OCI-LY7 (cell line): ENCODE results near the gene SND1. TPM values are rescaled to one million over a fixed set of nuclear protein-coding genes. Genes with fewer than 3 reads are reported as not detected.
A peak's percentile ranks its signal among the peaks of the same experiment; 100 is the strongest.

Experiments used
- BruUV-seq: library from RNA; stranded (reverse); fragments of 400-500 nt; replicated peaks from 2 replicates; lab custom pipeline; 2021; lab: Mats Ljungman, UMichigan
- CTCF ChIA-PET: fragments of 300-600 bp; sonication (Branson Sonifier 250); formaldehyde crosslinking; loops from one replicate; lab custom pipeline; 2022; ENCODE audit warnings: antibody characterized with exemption; ENCODE audit not compliant: unreplicated experiment; lab: Charles Lee
- POLR2A ChIA-PET: fragments of 300-600 bp; sonication (Branson Sonifier 250); formaldehyde crosslinking; loops from one replicate; lab custom pipeline; 2022; ENCODE audit warnings: antibody characterized with exemption; lab: Charles Lee
- DNase-seq: peaks from one replicate; pipeline ENCODE4 v3.0.0-alpha.2; 2015; ENCODE audit warnings: low spot score
- H2AFZ ChIP-seq: fragments of 200-600 bp; sonication (generic), shearing (Covaris generic); 2 replicates; pipeline ENCODE4 v1.6.1; 2014; ENCODE audit warnings: mild to moderate bottlenecking, antibody characterized with exemption, low read length, moderate library complexity
- H3K27ac ChIP-seq: fragments of 200-600 bp; sonication (generic); 2 replicates; pipeline ENCODE4 v1.5.1; 2014; ENCODE audit warnings: mixed run types, low read depth, mild to moderate bottlenecking, moderate library complexity, low read length, inconsistent platforms; ENCODE audit not compliant: poor library complexity, severe bottlenecking
- H3K36me3 ChIP-seq: fragments of 200-600 bp; sonication (generic); 2 replicates; pipeline ENCODE4 v1.6.1; 2014; ENCODE audit warnings: mild to moderate bottlenecking, antibody characterized with exemption, low read length, moderate library complexity, mixed read lengths; ENCODE audit not compliant: insufficient read depth
- H3K4me1 ChIP-seq: fragments of 200-600 bp; sonication (generic); 2 replicates; pipeline ENCODE4 v1.5.1; 2014; ENCODE audit warnings: mild to moderate bottlenecking, low read length; ENCODE audit not compliant: insufficient read depth, poor library complexity, severe bottlenecking
- H3K4me2 ChIP-seq: fragments of 200-600 bp; sonication (generic); 2 replicates; pipeline ENCODE4 v1.6.1; 2014; ENCODE audit warnings: mild to moderate bottlenecking, low read length
- H3K4me3 ChIP-seq: fragments of 200-600 bp; sonication (generic); 2 replicates; pipeline ENCODE4 v1.5.1; 2014; ENCODE audit warnings: mild to moderate bottlenecking, low read depth, low read length; ENCODE audit not compliant: poor library complexity, severe bottlenecking
- H3K79me2 ChIP-seq: fragments of 200-600 bp; sonication (generic); 2 replicates; pipeline ENCODE4 v1.6.1; 2016; ENCODE audit warnings: low read depth, mild to moderate bottlenecking, low read length, moderate library complexity, mixed read lengths; ENCODE audit not compliant: insufficient read depth
- H3K9me2 ChIP-seq: fragments of 200-600 bp; sonication (generic); 2 replicates; pipeline ENCODE4 v1.6.1; 2016; ENCODE audit warnings: mild to moderate bottlenecking, low read length, mixed read lengths; ENCODE audit not compliant: insufficient read depth
- H3K9me3 ChIP-seq: fragments of 200-600 bp; sonication (generic); 2 replicates; pipeline ENCODE4 v1.6.1; 2014; ENCODE audit warnings: mild to moderate bottlenecking, mixed run types, low read length, mixed read lengths
- H4K20me1 ChIP-seq: fragments of 200-600 bp; sonication (generic); 2 replicates; pipeline ENCODE4 v1.6.1; 2014; ENCODE audit warnings: mild to moderate bottlenecking, antibody characterized with exemption, low read length, moderate library complexity, mixed read lengths; ENCODE audit not compliant: insufficient read depth
- EZH2phosphoT487 ChIP-seq: fragments of 200-600 bp; sonication (generic); IDR thresholded peaks from 2 replicates; pipeline ENCODE4 v1.6.1; 2018; ENCODE audit warnings: low read depth, borderline replicate concordance, mild to moderate bottlenecking, mixed run types, antibody characterized with exemption, low read length, moderate library complexity, mixed read lengths
- intact Hi-C: fragments of 100-400 bp; cut with micrococcal nuclease; formaldehyde crosslinking; loops from one replicate; pipeline ENCODE4 v1.10.0; 2022; ENCODE audit not compliant: unreplicated experiment
- total RNA-seq, 2 experiments: library from RNA; depleted of rRNA in 1 of 2; stranded (reverse); fragments of >200 nt in 1 of 2; shearing (Covaris generic) in 1 of 2; gene quantifications; 2 replicates each; pipeline ENCODE4 v1.2.3, GENCODE V29; 2014 to 2022
- TF ChIP-seq, protein P1 (sequence below): fragments of 200-600 bp; sonication (generic); conservative IDR thresholded peaks from 2 replicates; pipeline ENCODE4 v1.5.1; 2014; ENCODE audit warnings: mild to moderate bottlenecking, antibody characterized with exemption, low read length, moderate library complexity, mixed read lengths

Gene SND1
- total RNA-seq, 2 experiments from 2014 or later: 111 to 221 TPM

- H3K9me3 ChIP-seq: no peaks in the 10 kb centered on the region
- BruUV-seq: TSS peak; percentile 14
- intact Hi-C loops: no loop called here
- H3K9me2 ChIP-seq: no peaks in the 10 kb centered on the region
- no peaks in the 10 kb centered on the region for H3K79me2 ChIP-seq
- no peak overlapping the region for H3K4me3 ChIP-seq
- peaks cover 14% of the 10 kb centered on the region for H3K4me1 ChIP-seq
- H4K20me1 ChIP-seq: no peaks in the 10 kb centered on the region
- TF ChIP-seq, protein P1, sequence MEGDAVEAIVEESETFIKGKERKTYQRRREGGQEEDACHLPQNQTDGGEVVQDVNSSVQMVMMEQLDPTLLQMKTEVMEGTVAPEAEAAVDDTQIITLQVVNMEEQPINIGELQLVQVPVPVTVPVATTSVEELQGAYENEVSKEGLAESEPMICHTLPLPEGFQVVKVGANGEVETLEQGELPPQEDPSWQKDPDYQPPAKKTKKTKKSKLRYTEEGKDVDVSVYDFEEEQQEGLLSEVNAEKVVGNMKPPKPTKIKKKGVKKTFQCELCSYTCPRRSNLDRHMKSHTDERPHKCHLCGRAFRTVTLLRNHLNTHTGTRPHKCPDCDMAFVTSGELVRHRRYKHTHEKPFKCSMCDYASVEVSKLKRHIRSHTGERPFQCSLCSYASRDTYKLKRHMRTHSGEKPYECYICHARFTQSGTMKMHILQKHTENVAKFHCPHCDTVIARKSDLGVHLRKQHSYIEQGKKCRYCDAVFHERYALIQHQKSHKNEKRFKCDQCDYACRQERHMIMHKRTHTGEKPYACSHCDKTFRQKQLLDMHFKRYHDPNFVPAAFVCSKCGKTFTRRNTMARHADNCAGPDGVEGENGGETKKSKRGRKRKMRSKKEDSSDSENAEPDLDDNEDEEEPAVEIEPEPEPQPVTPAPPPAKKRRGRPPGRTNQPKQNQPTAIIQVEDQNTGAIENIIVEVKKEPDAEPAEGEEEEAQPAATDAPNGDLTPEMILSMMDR: no peak
- H3K4me2 ChIP-seq: no peak overlapping the region
- no peak for DNase-seq
- CTCF ChIA-PET: no interaction called here
- POLR2A ChIA-PET: interaction anchor here (0.9 to 1.2 kb wide), 2 partner anchors 8 to 86 kb away, joined by 3 to 6 read pairs; no protein-coding TSS in a partner anchor
- H2AFZ ChIP-seq: no peak overlapping the region
- H3K27ac ChIP-seq: no peak overlapping the region
- peaks cover 86% of the 10 kb centered on the region for H3K36me3 ChIP-seq
Observed at GRCh38 chr7:127847641-127848040, 195.6 kb downstream of the SND1 start.

DNA sequence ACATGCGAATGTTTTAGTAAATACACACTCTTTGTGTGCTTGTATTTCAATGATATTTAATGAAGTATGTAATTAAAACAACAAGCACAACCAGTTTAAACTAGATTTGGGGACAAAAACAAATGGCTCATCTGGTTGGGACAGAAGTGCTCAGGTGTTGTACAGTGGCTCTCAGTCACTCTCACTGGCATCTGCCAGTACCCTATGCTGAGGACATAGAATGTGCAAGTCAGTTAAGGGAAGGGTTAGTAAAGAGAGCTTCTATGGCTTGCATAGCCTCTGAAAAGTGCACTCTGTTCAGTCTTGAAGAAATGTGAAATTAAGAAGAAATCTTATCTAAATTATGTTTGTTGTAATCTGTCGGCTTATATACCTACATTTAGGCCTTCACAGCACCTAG lies 196.2 kb downstream of the SND1 start:
- TF ChIP-seq, protein P1: no peak
- TF ChIP-seq EZH2phosphoT487: no peak
- no peak overlapping the region for H3K4me3 ChIP-seq
- no peaks in the 10 kb centered on the region for H4K20me1 ChIP-seq
- no peaks in the 10 kb centered on the region for H3K9me3 ChIP-seq
- no peaks in the 10 kb centered on the region for H3K9me2 ChIP-seq
- POLR2A ChIA-PET: interaction anchor here (0.8 kb wide), 1 partner anchor 33 kb away, joined by 3 read pairs; no protein-coding TSS in a partner anchor
- H3K4me2 ChIP-seq: no peak overlapping the region
- H3K4me1 ChIP-seq: peaks cover 14% of the 10 kb centered on the region
- CTCF ChIA-PET: no interaction called here
- no peak for DNase-seq
- H2AFZ ChIP-seq: no peak overlapping the region
- BruUV-seq: no TSS peak
- H3K79me2 ChIP-seq: no peaks in the 10 kb centered on the region
- H3K36me3 ChIP-seq: peaks cover 80% of the 10 kb centered on the region
- intact Hi-C loops: no loop called here
- H3K27ac ChIP-seq: no peak overlapping the region

GRCh38 chr7:127850195-127850594 lies 198.2 kb downstream of the SND1 start:
- H3K4me2 ChIP-seq: no peak overlapping the region
- no peak overlapping the region for H2AFZ ChIP-seq
- no peaks in the 10 kb centered on the region for H4K20me1 ChIP-seq
- H3K9me2 ChIP-seq: no peaks in the 10 kb centered on the region
- intact Hi-C loops: no loop called here
- H3K4me1 ChIP-seq: peaks cover 14% of the 10 kb centered on the region
- POLR2A ChIA-PET: interaction anchor here (0.6 to 1.0 kb wide), 2 partner anchors 86 to 138 kb away, joined by 3 to 4 read pairs; no protein-coding TSS in a partner anchor
- no TSS peak for BruUV-seq
- CTCF ChIA-PET: no interaction called here
- no peaks in the 10 kb centered on the region for H3K79me2 ChIP-seq
- H3K4me3 ChIP-seq: no peak overlapping the region
- no peaks in the 10 kb centered on the region for H3K9me3 ChIP-seq
- DNase-seq: no peak
- peaks cover 67% of the 10 kb centered on the region for H3K36me3 ChIP-seq
- H3K27ac ChIP-seq: no peak overlapping the region
- TF ChIP-seq, protein P1: no peak
- no peak for TF ChIP-seq EZH2phosphoT487
